Smooth muscle cell (in vitro differentiated cells): Measurements from ENCODE around the gene CHADL. TPM values are rescaled to one million over a fixed set of nuclear protein-coding genes. Genes with fewer than 3 reads are reported as not detected.

ENCODE experiments used
- DNase-seq: peaks from one replicate; lab custom pipeline; 2025; ENCODE audit not compliant: unreplicated experiment; lab: John Stamatoyannopoulos, UW
- H2AFZ ChIP-seq: fragments of 200-600 bp; sonication (generic); 2 replicates; pipeline ENCODE4 v1.6.0; 2016; ENCODE audit warnings: antibody characterized with exemption, low read depth, mild to moderate bottlenecking
- H3F3A ChIP-seq: fragments of 200-600 bp; sonication (generic); 2 replicates; pipeline ENCODE4 v1.6.0; 2017; ENCODE audit warnings: antibody characterized with exemption, low read depth
- H3K27ac ChIP-seq: fragments of 200-600 bp; sonication (generic); 2 replicates; pipeline ENCODE4 v1.5.1; 2016; ENCODE audit warnings: low read depth, mild to moderate bottlenecking
- H3K27me3 ChIP-seq: fragments of 200-600 bp; sonication (generic); 2 replicates; pipeline ENCODE4 v1.6.1; 2016; ENCODE audit warnings: low read depth, mild to moderate bottlenecking
- H3K36me3 ChIP-seq: fragments of 200-600 bp; sonication (generic); 2 replicates; pipeline ENCODE4 v1.5.1; 2016; ENCODE audit warnings: low read depth
- H3K4me1 ChIP-seq: fragments of 200-600 bp; sonication (generic); 2 replicates; pipeline ENCODE4 v1.5.1; 2016; ENCODE audit warnings: low read depth
- H3K4me2 ChIP-seq: fragments of 200-600 bp; sonication (generic); 2 replicates; pipeline ENCODE4 v1.6.0; 2016; ENCODE audit warnings: mild to moderate bottlenecking
- H3K4me3 ChIP-seq: fragments of 200-600 bp; sonication (generic); 2 replicates; pipeline ENCODE4 v1.5.1; 2016; ENCODE audit warnings: mild to moderate bottlenecking
- H3K79me2 ChIP-seq: fragments of 200-600 bp; sonication (generic); 2 replicates; pipeline ENCODE4 v1.6.0; 2016; ENCODE audit warnings: low read depth, mild to moderate bottlenecking
- H3K9ac ChIP-seq: fragments of 200-600 bp; sonication (generic); 2 replicates; pipeline ENCODE4 v1.6.0; 2016; ENCODE audit warnings: low read depth
- H3K9me3 ChIP-seq: fragments of 200-600 bp; sonication (generic); replicated peaks from 2 replicates; pipeline ENCODE4 v1.5.1; 2016; ENCODE audit warnings: low read depth
- H4K20me1 ChIP-seq: fragments of 200-600 bp; sonication (generic); 2 replicates; pipeline ENCODE4 v1.6.0; 2016; ENCODE audit warnings: low read depth
- CTCF ChIP-seq: fragments of 200-600 bp; sonication (generic); IDR thresholded peaks from 2 replicates; pipeline ENCODE4 v1.5.1; 2017; ENCODE audit warnings: borderline replicate concordance, mild to moderate bottlenecking, antibody characterized with exemption; ENCODE audit not compliant: insufficient read depth, poor library complexity, severe bottlenecking
- WGBS: methylation state at CpG from one replicate; pipeline ENCODE4 v1.1.7; 2016; ENCODE audit warnings: low lambda C conversion rate; 5-methylcytosine and 5-hydroxymethylcytosine counted together
- polyA plus RNA-seq: library from polyadenylated mRNA; unstranded; fragments of >200 nt; fragmentation: Nextera tagmentation; extraction: Ambion mirVana; gene quantifications from 2 replicates; pipeline ENCODE4 v1.2.1, GENCODE V29; 2016
- total RNA-seq: library from RNA; depleted of rRNA; stranded (reverse); fragments of >200 nt; gene quantifications from 2 replicates; pipeline ENCODE4 v1.2.3, GENCODE V29; 2014

The CHADL gene
- total and polyA plus RNA-seq, 2 experiments from 2014 or later, result 0.17 TPM; not detected in 1

- H3K27me3 ChIP-seq, result no peaks in the 10 kb centered on the region
- no peak overlapping the region for H3K4me3 ChIP-seq
- DNase-seq, result no peak
- H3K9me3 ChIP-seq, result no peaks in the 10 kb centered on the region
- no peak overlapping the region for H3K9ac ChIP-seq
- no peaks in the 10 kb centered on the region for H3K79me2 ChIP-seq
- H3K4me2 ChIP-seq, result no peak overlapping the region
- no peak overlapping the region for H3K27ac ChIP-seq
- no peak for TF ChIP-seq CTCF
- WGBS, result 95% methylated on average over 7 of the region's 7 CpGs
- H2AFZ ChIP-seq, result no peak overlapping the region
- H3F3A ChIP-seq, result peaks cover 4% of the 10 kb centered on the region
- no peaks in the 10 kb centered on the region for H3K36me3 ChIP-seq
- H3K4me1 ChIP-seq, result peaks cover 5% of the 10 kb centered on the region
- H4K20me1 ChIP-seq, result no peaks in the 10 kb centered on the region
These were observed 24.8 kb downstream of the CHADL start for GRCh38 chr22:41215926-41216325.

- H3K4me1 ChIP-seq, result peaks cover 5% of the 10 kb centered on the region
- WGBS, result 98% methylated on average over 10 of the region's 10 CpGs
- no peaks in the 10 kb centered on the region for H3K79me2 ChIP-seq
- H3K4me3 ChIP-seq, result no peak overlapping the region
- no peaks in the 10 kb centered on the region for H3K27me3 ChIP-seq
- no peak overlapping the region for H3K27ac ChIP-seq
- no peak overlapping the region for H2AFZ ChIP-seq
- no peak for TF ChIP-seq CTCF
- no peak overlapping the region for H3K4me2 ChIP-seq
- H3K9ac ChIP-seq, result no peak overlapping the region
- no peaks in the 10 kb centered on the region for H3K36me3 ChIP-seq
- H3F3A ChIP-seq, result peaks cover 4% of the 10 kb centered on the region
- no peak for DNase-seq
- no peaks in the 10 kb centered on the region for H4K20me1 ChIP-seq
- no peaks in the 10 kb centered on the region for H3K9me3 ChIP-seq
These were observed 25.3 kb downstream of the CHADL start for GRCh38 chr22:41215409-41215808.

GRCh38 chr22:41206719-41207118 lies 34.0 kb downstream of the CHADL start:
- Histone ChIP-seq H3K36me3 (no peaks in the 10 kb centered on the region), H3K27ac (no peak overlapping the region), H3K9me3 (no peaks in the 10 kb centered on the region), H3K4me3 (no peak overlapping the region), H3K4me2 (no peak overlapping the region), H3K4me1 (no peaks in the 10 kb centered on the region), H3K79me2 (peaks cover 21% of the 10 kb centered on the region), H2AFZ (no peak overlapping the region), H3K9ac (no peak overlapping the region), H3F3A (no peaks in the 10 kb centered on the region), H4K20me1 (no peaks in the 10 kb centered on the region), H3K27me3 (no peaks in the 10 kb centered on the region)
- 94% methylated on average over 9 of the region's 9 CpGs for WGBS
- no peak for DNase-seq
- no peak for TF ChIP-seq CTCF
